RWPE1 (cell line): ENCODE data around the gene PRELP.
A peak's percentile ranks its signal among the peaks of the same experiment; 100 is the strongest.

Experiments
- CTCF ChIA-PET: fragments of 350-600 bp; sonication (Branson Sonifier 250); formaldehyde crosslinking; extraction: SDS; loops from one replicate; lab custom pipeline; 2021; lab: Yijun Ruan, JAX
- POLR2A ChIA-PET: fragments of 400-600 bp; formaldehyde crosslinking; extraction: SDS; loops from one replicate; lab custom pipeline; 2020; ENCODE audit warnings: antibody characterized with exemption; ENCODE audit not compliant: low non-redundant PET; lab: Yijun Ruan, JAX
- DNase-seq: peaks from one replicate; pipeline ENCODE4 v3.0.0; 2012; ENCODE audit warnings: low spot score
- H3K27ac ChIP-seq: fragments of 450-650 bp; 2 replicates; pipeline ENCODE4 v1.5.1; 2017
- TF ChIP-seq, protein P1 (sequence below): fragments of 450-650 bp; conservative IDR thresholded peaks from 2 replicates; pipeline ENCODE4 v1.5.1; 2017; ENCODE audit warnings: low read depth, mild to moderate bottlenecking

The PRELP gene

DNA sequence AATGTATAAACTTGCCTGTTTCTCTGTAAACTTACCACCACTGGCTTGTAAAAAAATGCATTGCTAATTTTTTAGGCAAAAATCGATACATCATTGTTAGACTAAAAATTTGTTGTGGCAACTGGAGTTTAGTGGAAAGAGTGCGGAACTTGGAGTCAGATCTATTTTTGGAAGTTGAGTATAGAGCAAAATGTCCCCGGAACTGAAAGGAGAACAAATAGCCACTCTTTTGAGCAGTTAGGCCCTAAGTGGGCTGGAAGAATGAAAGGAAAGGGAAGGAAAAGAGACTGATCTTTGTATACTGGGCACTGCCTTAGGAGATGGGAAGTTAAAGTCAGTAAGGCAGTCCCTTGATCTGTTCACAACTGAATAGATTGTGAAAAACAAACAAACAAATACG is 48.5 kb downstream of the PRELP start:
- CTCF ChIA-PET: interaction anchor here (0.5 to 0.8 kb wide), 3 partner anchors 20 to 1256 kb away, joined by 3 read pairs; no protein-coding TSS in a partner anchor

DNA sequence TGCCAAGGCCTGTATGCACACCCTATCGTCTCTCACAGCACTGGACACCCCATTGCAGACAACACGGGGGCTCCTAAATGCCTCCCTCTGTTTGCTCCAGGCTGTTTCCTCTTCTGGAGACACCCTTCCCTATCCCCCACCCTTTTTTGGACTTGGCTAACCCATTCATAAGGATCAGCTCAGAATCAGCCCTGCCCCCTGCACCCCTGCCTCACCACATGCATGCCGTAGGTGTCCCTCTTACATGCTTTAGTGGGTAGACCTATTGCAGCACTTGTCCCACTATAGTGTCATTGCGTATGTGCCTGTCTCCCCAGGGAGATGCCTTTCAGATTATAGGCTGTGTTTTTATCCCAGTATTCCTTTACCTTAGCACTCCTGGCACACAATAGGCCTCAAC is 49.2 kb downstream of the PRELP start:
- CTCF ChIA-PET: interaction anchor here (0.5 to 0.7 kb wide), 2 partner anchors 1009 to 1257 kb away, joined by 3 to 4 read pairs; no protein-coding TSS in a partner anchor
- DNase-seq: no peak
- H3K27ac ChIP-seq: no peak overlapping the region
- TF ChIP-seq, protein P1, sequence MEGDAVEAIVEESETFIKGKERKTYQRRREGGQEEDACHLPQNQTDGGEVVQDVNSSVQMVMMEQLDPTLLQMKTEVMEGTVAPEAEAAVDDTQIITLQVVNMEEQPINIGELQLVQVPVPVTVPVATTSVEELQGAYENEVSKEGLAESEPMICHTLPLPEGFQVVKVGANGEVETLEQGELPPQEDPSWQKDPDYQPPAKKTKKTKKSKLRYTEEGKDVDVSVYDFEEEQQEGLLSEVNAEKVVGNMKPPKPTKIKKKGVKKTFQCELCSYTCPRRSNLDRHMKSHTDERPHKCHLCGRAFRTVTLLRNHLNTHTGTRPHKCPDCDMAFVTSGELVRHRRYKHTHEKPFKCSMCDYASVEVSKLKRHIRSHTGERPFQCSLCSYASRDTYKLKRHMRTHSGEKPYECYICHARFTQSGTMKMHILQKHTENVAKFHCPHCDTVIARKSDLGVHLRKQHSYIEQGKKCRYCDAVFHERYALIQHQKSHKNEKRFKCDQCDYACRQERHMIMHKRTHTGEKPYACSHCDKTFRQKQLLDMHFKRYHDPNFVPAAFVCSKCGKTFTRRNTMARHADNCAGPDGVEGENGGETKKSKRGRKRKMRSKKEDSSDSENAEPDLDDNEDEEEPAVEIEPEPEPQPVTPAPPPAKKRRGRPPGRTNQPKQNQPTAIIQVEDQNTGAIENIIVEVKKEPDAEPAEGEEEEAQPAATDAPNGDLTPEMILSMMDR: no peak
- POLR2A ChIA-PET: no interaction called here

More for the DNA sequence above, 48.5 kb downstream of the PRELP start:
- POLR2A ChIA-PET: no interaction called here
- no peak overlapping the region for H3K27ac ChIP-seq
- TF ChIP-seq, protein P1: no peak
- DNase-seq: no peak

DNA sequence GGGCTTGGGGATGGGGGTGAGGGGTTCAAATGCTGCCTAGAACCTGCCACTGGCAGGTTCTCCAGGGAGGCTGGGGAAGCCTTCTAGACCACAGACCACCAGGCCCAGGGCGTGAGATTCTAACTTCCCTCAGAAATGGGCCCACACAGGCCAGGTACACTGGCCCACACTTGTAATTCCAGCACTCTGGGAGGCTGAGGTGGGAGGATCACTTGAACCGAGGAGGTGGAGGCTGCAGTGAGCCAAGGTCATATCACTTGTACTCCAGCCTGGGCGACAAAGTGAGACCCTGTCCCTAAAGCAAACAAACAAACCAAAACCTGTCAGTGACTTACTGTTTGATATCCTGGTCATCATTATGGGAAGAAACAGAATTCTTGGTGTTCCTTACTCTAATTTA is 50.1 kb downstream of the PRELP start:
- TF ChIP-seq, protein P1: no peak
- DNase-seq: no peak
- POLR2A ChIA-PET: no interaction called here
- CTCF ChIA-PET: interaction anchor here (0.5 to 1.3 kb wide), 3 partner anchors 8 to 1008 kb away, joined by 3 to 4 read pairs (median 4); no protein-coding TSS in a partner anchor
- H3K27ac ChIP-seq: no peak overlapping the region

DNA sequence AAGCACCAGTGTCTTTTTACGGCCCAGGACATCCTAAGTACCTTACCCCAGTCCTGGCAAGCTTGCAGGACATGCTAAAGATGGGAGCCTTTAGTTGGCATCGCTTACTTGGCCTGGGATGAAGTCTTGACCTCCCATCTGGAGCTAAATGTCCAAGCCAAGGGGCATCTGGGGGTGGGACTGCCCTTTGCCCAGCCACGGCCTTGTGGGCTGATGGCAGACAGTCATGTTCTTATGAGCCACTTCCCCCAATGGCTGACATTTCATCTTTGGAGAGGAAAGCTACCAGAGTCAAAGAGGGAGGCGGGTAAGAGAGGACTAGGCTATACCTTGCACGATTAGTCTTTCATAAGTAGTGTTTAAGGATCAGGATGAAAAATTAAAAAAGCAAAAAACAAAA is 50.5 kb downstream of the PRELP start:
- CTCF ChIA-PET: interaction anchor here (0.5 to 1.3 kb wide), 3 partner anchors 8 to 259 kb away, joined by 3 to 4 read pairs (median 3); no protein-coding TSS in a partner anchor
- TF ChIP-seq, protein P1: no peak
- DNase-seq: no peak
- H3K27ac ChIP-seq: peak overlapping the region; percentile 67
- POLR2A ChIA-PET: no interaction called here

DNA sequence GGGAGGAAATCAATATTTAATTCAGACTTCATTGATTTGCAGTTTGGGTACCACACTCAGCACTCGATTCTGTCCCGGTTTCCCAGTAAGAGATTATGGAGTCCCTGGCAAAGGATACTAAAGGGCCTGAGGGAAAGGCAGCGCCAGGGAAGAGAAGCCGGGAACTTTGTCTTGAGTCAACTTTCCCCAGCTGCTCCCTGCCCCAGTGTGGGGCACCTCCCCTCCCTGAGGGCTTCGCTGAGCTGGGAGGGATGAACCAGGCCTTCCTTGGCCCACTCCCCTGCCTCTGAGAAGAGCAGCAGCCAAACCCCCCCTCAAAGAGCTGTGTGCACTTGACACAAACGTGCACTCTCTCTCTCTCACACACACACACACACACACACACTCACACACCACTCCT is 51.0 kb downstream of the PRELP start:
- CTCF ChIA-PET: interaction anchor here (1.0 to 1.3 kb wide), 3 partner anchors 9 to 259 kb away, joined by 3 to 4 read pairs (median 4); no protein-coding TSS in a partner anchor
- TF ChIP-seq, protein P1: no peak
- POLR2A ChIA-PET: no interaction called here
- DNase-seq: peak; percentile 71
- peak overlapping the region; percentile 67 for H3K27ac ChIP-seq

DNA sequence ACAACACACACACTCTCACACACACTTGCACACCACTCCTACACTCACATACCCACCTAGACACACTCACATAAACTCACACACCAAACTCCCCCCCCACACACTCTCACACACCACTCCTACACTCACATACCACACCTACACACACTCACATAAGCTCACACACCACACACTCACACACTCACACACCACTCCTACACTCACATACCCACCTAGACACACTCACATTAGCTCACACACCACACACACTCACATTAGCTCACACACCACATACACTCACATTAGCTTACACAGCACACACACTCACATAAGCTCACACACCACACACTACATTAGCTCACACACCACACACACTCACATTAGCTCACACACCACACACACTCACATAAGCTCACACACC is 51.4 kb downstream of the PRELP start:
- peak overlapping the region; percentile 67 for H3K27ac ChIP-seq
- DNase-seq: no peak
- ChIA-PET CTCF (interaction anchor here (1.0 to 1.3 kb wide), 3 partner anchors 9 to 260 kb away, joined by 3 to 4 read pairs (median 4); no protein-coding TSS in a partner anchor), POLR2A (no interaction called here)
- TF ChIP-seq, protein P1: no peak
